HG02981 (cell line): ENCODE results near the gene LRRC59.
"Not testable (repeated sequence)": the region's sequence is repeated elsewhere in the genome, so short reads cannot be mapped to it uniquely, and the experiment has no call there.

Experiments
- ATAC-seq: cut with Tn5 transposase; IDR thresholded peaks from one replicate; pipeline ENCODE4 v1.9.1; 2021; ENCODE audit warnings: mild to moderate bottlenecking, moderate library complexity; ENCODE audit not compliant: unreplicated experiment

Gene LRRC59

DNA sequence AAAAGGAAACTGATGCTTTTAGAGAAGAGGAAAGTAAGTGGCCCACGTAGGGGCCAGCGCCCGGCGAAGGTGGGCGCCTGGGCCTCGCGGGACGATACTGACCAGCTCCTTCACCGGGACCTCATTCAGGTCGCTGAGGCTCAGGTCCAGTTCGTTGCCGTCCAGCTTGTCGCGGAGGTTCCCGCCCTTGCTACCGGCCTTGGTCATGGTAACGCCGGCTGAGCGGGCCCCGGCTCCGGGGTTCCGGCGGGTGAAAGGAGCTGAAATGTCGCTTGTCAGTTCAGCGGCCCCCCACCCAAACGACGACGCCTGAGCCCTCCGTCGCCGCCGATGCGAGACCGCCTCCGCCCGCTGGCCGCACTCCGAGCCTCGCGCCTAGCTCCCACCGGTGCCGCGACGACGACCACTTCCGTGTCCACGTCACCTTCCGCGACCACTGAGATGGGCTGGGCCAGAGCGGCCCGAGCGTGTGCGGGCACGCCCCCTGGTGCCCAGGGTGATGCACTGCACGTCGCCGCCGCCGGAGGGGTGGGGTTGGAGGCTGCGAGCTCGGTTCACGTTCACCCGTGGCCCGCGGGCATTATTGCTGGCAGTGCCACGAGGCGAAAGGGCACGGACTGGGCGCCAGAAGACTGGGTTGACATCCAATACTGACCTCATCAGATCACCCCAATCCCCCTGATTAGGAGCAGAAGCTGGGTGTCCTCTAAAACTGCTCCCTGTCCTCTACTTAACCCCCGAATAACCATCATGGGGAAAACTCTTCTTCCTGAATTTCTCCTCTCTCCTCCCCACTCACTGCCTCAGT, at the start of gene LRRC59:
LRRC59 (minus strand) TSS at position 413 of the 808 bp plus-strand sequence; CDS start at position 207, 206 bp downstream.
- ATAC-seq = peak; percentile 92

DNA sequence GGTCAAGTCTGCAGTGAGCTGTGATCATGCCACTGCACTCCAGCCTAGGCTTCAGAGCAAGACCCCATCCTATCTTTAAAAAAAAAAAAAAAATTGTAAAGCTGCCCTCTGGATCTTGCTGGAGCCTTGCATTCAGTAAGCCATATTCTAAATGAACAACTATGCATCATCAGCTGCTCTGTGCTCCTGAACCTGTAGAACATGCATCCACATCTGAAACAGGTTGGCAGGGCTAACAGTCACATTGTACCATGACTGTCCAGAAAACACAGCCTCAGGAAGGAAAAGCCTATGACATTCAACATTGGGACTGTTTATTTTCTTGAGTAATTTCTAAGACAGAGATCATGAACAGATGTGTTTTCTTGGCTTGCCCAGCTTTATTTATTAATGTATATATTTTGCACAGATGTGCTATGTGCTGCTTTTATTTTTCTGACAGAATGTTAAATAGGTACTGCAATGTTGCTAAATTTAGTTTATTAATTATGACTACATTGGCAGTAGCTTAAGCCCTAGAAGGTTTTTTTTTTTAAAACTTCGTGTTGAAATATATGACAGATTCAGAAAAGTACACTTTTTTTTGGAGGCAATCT, 48.5 kb upstream of the LRRC59 start:
- no peak for ATAC-seq

DNA sequence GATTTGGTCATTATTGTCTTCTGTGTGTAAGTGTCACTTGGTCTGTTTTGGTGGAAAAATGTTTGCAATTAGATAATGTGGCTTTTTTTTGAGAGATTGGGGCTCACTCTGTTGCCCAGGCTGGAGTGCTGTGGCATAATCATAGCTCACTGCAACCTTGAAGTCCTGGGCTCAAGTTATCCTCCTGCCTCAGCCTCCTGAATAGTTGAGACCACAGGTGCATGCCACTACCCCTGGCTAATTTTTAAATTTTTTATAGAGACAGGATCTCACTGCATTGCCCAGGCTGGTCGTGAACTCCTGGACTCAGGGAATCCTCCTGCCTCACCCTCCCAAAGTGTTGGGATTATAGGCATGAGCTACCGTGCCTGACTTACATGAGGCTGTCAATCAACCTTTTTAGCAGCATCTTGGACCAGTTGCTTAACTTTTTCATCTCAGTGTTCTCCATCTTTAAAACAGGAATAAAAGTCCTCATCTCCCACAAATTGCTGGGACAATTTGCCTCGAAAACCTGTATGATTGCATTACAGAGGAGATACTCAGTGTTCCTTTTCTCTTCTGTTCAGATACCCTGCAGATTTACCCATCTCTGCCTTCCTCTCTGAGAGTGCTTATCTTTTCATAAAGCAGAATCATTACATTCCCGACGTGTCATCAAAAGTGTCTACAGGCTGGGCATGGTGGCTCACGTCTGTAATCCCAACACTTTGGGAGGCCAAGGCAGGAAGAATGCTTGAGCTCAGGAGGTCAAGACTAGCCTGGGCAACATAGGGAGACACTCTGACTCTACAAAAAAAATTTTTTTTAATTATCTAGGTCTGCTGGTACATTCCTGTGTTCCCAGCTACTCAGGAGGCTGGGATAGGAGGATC, 47.8 kb upstream of the LRRC59 start:
- ATAC-seq = no peak

DNA sequence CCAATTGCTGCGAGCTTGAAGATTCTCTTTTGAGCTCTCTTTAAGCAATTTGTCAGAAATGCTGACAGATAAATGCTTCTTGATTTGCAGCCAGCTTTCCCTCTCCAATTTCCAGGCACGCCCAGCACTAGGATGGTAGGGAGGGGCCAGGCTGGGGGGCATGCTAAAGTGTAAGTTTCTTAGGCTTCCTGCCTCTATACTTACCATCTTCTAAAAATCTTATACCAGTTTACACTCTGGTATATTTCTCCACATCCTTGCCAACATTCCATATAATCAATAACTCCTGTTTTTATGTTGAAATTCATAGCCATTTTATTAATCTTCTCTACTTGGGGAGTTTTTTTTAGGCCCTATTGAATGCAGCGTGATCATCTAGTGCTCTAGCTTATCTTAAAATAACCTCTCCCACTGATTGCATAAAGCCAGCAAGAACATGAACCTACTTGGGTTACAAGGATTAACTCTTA, 46.2 kb upstream of the LRRC59 start:
- no peak for ATAC-seq

DNA sequence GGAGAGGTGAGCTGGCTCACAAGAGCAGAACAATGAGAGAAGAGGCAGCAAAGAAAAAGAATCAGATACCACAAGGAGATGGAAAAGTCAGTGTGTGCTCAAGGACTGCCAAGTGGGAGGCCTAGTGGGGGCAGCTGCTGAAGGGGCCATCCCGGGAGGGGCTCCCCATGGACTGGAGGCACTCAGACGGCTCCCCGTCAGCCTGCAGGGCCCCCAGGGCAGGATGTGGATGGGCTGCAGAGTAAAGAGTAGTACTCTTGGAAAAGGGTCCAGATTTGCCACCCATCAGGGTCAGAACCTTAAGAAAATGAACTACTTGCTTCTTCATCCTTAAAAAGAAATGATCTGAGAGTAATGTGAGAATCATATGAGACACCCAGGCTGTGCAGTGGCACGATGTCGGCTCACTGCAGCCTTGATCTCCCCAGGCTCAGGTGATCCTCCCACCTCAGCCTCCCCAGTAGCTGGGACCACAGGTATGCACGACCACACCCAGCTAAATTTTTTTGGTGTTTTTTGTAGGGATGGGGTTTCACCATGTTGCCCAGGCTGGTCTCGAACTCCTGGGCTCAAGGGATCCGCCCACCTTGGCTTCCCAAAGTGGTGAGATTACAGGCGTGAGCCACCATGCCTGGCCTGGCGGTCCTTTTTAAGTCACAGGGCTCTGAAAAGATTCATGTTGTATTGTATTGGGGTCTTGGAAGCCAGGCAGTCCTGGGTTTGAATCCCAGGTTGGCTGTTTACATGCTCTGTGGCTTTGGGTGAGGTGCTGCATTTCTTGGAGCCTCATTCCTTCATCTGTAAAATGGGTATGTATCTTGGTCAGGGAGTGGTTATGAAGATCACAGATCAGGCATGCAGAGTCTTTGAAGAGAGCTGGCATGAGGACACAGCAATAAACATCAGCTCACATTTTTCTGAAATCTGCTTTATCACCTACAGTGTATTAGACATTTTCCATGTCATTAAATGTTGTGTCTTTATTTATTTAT, 43.8 kb upstream of the LRRC59 start:
- ATAC-seq = no peak

DNA sequence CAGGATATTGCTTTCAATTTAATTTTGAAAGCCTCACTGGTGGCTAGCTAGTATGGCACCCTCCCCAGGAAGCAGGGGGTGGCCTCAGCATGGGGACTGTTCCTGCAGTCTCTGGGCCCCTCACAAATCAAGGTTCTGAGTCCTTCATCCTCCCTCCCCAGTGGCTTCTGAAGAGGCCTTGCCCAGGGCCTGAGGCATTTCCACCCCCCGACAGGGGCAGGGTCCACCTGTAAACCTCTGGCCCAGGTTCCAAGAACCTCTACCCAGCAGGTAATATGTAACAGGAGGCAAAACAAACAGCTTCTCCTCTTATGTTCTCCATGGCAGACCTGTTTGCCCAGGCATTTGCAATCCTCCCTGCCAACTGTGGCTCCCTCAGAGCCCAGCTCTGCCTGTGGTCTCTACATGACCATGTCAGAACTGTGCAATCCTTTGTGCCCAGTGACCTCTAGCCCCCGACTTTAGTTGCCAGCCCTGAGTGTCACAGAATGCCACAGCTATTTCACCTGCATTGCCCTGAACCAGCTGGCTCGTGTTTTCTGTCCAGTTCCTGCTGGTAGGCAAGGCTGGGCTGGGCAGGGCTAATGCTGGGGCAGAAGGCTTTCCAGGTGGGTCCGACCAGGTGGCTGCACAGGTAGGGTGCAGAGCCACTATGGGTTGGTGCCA, 43.0 kb upstream of the LRRC59 start:
- no peak for ATAC-seq

DNA sequence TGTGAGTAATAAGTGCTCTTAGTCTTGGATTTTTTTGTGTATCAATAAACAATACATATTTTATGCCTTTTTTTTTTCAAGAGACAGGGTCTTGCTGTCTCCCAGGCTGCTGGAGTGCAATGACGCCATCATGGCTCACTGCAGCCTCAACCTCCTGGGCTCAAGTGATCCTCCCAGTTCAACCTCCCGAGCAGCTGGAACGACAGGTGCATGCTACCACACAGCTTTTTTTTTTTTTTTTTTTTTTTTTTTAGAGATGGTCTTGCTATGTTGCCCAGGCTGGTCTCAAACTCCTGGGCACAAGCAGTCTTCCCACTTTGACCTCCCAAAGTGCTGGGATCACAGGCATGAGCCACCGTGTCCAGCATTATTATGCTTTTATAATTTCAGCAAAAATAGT, 41.7 kb upstream of the LRRC59 start:
- ATAC-seq = no peak

DNA sequence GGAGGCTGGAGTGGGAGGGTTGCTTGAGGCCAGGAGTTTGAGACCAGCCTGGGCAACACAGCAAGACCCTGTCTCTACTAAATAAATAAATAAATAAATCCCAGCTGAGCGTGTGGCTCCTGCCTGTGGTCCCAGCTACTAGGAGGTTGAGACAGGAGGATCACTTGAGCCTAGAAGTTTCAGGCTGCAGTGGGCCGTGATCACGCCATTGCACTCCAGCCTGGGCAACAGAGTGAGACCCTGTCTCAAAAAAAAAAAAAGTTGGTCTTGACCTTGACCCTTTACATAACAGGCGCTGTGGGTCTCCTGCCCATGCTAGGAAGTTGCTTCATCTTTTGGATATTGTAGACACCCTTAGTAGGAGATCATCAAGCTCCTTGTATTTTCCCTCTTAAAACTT, 40.1 kb upstream of the LRRC59 start:
- ATAC-seq = no peak

DNA sequence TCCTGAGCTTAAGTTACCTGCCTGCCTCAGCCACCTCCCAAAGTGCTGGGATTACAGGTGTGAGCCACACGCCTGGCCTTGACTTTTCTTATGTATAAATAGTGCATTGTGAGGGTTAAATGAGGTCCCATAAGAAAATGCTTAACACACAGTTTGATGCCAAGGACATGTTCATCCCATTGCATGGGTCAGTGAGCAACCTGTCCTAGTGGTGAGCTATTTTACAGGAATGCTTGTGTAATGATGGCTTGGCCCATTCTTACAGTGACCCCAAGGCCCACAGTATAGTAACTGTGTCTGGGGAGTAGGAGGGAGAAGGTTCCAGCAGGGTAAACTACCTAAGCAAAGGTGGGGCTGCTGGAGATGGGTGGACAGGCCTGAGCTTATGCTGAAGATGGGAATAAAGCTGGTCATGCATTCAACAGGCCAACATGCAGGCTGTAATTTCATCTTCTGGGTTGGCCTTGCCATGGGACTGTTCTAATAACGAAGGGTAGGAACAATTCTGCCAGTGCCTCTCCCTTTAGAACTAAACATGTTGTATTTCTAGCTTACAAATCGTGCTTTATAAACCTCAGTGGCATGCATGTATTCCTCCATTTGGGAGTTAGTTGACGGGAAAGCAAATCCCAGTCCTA, 34.9 kb upstream of the LRRC59 start:
- ATAC-seq = no peak

DNA sequence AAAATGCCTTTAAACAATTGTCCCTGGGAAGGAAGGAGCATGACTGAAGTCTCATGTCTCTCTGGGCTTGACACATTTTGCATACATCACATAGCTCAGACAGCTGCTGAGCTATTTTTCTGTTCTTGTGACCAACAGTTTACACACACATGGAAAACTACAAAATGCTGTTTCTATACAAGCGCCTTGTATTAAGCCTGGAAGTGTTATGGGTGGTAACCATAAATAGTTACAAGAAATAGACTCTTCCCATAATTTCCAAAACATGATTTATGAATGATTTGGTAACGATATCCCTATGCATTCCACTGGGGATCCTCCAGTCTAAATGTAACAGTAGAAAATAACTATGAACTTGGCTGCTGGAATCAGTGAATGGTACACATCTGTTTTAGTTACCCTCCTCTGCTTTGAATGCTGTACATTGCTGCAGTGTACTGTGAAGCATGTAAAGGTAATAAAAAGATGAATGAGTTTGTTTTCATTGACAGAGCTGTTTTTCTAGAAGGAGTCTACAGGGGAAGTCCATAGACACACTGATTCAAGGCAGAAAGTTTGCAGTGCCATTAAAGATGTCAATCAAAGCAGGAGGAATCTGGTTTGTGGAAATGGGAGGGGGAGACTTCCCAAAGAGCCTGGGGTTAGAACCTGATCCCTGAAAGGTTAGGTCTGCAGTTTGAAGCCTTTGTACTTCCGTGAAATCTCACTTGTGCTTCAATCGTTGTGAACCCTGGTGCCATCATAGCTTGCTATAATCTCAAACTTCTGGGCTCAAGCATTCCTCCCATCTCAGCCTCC, 33.7 kb upstream of the LRRC59 start:
- ATAC-seq = no peak

DNA sequence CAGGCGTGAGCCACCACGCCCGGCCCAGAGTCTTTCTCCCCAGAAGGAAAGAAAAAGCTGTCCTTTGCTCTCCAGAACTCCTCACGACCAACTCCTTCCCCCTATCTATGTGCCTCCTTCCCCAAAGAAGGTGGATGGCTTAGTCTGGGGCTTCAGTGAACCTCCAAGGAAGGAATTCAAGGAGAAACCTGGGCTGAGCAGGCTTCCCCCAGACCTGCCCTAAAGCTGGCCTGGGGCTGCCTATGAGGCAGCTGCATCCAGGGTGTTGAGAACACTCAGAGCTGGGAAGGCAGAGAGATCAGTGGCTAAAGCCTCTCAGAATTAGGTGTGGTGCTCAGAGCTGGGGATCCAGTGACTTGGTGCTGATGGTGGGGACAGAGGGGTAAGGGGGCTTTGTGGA, 32.5 kb upstream of the LRRC59 start:
- no peak for ATAC-seq

DNA sequence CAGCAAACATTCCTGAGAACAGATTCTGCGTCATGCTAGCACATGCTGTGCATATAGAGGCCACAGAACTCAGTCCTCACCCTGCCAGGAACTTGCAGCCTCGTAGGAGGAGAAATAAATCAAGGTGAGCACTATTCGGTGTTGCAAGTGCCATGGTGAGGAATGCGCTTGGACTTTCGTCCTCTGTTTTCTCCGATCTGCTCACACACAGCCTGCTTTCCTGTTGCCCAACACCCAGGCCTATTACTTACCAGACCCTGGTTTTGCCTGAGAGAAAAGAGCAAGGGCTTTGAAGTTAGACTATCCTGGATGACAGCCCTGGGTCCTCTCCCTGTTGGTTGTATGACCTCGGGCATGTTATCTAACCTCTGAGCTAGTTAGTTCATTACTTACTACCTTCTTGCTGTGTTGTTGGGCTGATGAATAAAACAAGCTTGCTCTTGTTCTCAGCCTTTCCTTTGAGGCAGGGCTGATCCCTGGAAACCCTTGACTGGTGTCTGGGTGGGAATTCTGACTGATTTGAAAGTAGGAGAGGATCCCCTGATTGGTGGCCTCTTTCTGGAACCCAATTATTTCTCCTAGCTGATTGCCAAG, 31.6 kb upstream of the LRRC59 start:
- no peak for ATAC-seq

DNA sequence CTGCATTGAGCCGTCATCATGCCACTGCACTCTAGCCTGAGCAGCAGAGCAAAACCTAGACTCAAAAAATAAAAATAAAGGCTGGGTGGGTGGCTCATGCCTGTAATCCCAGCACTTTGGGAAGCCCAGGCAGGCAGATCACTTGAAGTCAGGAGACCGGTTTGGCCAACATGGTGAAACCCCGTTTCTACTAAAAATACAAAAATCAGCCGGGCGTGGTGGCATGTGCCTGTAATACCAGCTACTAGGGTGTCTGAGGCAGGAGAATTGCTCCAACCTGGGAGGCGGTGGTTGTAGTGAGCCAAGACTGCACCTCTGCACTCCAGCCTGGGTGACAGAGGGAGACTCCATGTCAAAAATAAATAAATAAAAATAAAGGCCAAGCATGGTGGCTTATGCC, 30.8 kb upstream of the LRRC59 start:
- not testable (repeated sequence) for ATAC-seq

DNA sequence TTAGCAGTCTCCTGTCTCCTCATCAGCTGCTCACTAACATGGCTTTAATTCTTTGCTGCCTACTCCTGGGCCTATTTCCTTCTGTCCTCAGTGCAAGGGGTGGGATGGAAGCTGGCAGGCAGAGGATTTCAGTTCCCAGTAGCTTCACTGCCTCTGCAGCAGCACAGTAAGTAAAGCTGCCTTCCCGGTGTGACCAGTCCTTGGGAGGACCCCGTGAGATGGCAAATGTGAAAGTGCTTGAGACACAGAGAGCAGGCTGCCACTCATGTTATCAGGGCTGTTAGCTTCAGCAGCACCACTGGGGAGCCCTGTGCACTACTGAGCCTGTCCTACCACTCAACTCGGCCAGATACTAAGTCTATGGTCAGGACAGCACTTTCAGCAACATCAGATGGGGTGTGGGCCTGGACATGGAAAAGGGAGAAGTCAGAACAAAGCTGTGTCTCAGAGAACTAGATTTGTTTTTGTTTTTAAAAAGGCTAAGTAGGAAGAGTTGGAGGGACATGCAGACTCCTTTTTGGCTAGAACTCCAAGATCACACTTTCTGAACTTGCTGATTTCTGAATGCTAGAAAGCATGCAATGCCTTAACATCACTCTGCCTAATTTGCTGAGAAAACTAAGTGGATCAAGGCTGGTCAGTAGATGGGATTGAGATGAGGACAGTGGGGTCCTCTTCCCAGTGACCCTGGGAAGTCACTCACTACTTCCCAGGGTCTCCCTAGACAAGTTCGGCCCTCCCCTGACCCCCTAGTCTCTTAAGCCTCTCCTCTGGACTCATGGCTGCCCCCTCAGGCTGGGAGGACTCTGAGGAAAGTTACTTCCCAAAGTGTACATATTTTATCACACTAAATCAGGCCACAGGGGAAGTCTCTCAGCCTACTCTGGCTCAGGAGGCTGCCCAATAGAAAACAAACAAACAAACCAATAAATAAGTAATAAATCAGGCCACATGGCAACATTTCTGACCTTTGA, 29.8 kb upstream of the LRRC59 start:
- peak; percentile 40 for ATAC-seq

DNA sequence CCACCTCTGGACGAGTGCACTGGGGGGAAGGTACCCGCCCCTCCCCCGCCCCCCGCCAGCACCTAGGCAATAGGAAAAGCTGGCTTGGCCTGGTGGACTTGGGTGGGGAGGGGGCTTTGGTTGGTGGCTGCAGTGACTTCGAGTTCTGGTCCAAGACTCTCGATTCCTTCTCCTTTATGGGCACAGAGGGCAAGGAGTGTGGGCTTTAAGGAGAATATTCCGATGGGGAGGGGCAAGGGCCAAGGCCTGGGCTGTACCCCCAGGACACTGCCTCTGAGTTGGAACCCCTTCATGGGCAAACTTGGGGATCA, 29.1 kb upstream of the LRRC59 start:
- no peak for ATAC-seq

DNA sequence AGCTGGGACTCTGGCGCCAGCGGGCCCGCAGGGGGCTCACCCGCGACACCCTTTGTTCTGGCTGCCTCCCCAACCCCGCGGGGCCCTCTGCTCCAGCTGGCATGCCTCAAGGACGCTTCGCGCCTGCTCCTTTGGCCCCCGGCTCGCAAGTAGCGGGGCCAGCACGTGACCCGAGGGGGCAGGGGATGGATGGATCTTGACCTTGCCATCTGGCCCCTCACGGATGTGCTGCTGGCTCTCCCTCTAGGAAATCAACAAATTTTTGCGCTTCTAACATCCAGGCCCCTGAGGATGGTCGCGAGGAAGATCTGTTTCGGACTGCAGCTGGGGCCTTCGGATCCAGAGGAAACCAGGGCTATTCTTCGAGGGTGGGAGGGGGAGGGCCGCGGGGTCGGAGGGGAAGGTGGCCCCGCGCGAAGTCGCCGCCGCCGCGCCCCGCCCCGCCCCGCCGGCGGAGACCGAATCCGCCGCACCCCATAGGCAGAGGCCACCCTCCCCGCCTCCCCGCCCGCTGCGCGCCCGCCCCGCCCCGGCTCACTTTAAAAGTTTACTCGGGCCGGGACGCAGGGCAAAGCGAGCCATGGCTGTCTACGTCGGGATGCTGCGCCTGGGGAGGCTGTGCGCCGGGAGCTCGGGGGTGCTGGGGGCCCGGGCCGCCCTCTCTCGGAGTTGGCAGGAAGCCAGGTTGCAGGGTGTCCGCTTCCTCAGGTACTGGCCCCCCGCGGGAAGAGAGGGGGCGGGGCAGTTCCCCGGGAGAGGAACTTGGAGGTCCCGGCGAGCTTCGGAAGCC, 28.6 kb upstream of the LRRC59 start, which contains the start of gene ACSF2:
ACSF2 (plus strand) TSS at position 537 of the 790 bp plus-strand sequence; CDS start at position 581, 44 bp downstream.
- ATAC-seq = peak; percentile 60
